ENCODE data around the gene ANGEL2. TPM values are rescaled to one million over a fixed set of nuclear protein-coding genes. Genes with fewer than 3 reads are reported as not detected.

Gene ANGEL2
- total and polyA plus RNA-seq, 2 experiments from 2014 or later, result 15.2 to 49.6 TPM

DNA sequence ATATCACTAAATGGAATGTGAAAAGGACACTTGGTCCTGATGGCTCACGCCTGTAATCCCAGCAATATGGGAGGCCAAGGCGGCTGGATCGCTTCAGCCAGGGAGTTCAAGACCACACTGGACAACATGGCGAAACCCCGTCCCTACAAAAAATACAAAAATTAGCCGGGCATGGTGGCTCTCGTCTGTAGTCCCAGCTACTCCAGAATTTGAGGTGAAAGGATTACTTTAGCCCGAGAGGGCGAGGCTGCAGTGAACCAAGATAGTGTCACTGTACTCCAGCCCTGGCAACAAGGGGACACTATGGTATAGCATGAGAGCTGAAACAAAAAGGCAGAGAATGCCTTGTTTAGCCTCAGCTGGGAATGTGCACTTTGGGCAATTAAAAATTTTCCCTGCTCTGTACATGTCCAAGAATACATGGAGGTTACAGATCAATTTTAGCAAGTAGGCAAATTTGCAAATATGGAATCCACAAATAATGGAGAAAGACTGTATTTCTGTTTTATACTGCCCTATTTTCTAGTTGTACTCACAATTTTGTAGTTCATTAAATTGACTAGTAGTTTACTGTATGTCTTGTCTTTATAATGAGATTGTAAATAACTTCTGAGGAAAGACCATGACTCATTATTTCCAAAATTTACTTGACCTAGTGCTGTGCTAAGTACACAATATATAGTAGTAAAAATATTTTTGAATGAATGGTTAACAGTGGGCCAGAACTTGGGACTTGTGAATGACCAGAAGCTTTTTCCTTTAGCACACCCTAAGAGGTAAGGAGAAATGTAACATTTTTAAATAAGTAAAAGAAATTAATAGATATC is 2.0 kb upstream of the ANGEL2 start:
- TF ChIP-seq, protein P1, sequence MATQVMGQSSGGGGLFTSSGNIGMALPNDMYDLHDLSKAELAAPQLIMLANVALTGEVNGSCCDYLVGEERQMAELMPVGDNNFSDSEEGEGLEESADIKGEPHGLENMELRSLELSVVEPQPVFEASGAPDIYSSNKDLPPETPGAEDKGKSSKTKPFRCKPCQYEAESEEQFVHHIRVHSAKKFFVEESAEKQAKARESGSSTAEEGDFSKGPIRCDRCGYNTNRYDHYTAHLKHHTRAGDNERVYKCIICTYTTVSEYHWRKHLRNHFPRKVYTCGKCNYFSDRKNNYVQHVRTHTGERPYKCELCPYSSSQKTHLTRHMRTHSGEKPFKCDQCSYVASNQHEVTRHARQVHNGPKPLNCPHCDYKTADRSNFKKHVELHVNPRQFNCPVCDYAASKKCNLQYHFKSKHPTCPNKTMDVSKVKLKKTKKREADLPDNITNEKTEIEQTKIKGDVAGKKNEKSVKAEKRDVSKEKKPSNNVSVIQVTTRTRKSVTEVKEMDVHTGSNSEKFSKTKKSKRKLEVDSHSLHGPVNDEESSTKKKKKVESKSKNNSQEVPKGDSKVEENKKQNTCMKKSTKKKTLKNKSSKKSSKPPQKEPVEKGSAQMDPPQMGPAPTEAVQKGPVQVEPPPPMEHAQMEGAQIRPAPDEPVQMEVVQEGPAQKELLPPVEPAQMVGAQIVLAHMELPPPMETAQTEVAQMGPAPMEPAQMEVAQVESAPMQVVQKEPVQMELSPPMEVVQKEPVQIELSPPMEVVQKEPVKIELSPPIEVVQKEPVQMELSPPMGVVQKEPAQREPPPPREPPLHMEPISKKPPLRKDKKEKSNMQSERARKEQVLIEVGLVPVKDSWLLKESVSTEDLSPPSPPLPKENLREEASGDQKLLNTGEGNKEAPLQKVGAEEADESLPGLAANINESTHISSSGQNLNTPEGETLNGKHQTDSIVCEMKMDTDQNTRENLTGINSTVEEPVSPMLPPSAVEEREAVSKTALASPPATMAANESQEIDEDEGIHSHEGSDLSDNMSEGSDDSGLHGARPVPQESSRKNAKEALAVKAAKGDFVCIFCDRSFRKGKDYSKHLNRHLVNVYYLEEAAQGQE (IDR thresholded peaks at IDR 0.05; ENCODE audit: unreplicated experiment), result no peak
- TF ChIP-seq STAT1 (IDR thresholded peaks at IDR 0.05; ENCODE audit: unreplicated experiment), result no peak
- no peak for TF ChIP-seq POLR2AphosphoS5 (IDR thresholded peaks at IDR 0.05; ENCODE audit: low read depth)
- TF ChIP-seq EZH2phosphoT487 (IDR thresholded peaks at IDR 0.05; ENCODE audit: unreplicated experiment), result no peak
- no peak overlapping the region for H3K27ac ChIP-seq (ENCODE audit: low read depth)
- H3K4me3 Mint-ChIP-seq, result no peak overlapping the region
- no peaks in the 10 kb centered on the region for H3K36me3 Mint-ChIP-seq (ENCODE audit: low read depth)
- no peaks in the 10 kb centered on the region; the same call in 1 of the 2 replicates for H3F3A ChIP-seq (replicated peaks; ENCODE audit: low read depth)
- H3K9me3 Mint-ChIP-seq, result no peaks in the 10 kb centered on the region
- H3K9me2 ChIP-seq (ENCODE audit: insufficient read depth), result 0 out of 2 replicates have a peak, but pooled peaks cover 7% of the 10 kb centered on the region
- no peak overlapping the region for H3K4me2 ChIP-seq
- H2AFZ ChIP-seq, result peak overlapping the region; percentile 63
- H3K36me3 ChIP-seq (ENCODE audit: insufficient read depth), result no peaks in the 10 kb centered on the region
- H3K27me3 ChIP-seq (ENCODE audit: insufficient read depth), result no peaks in the 10 kb centered on the region
- peaks cover 11% of the 10 kb centered on the region; the same call in 2 of the 3 replicates for H3K4me1 Mint-ChIP-seq
- H3K27me3 Mint-ChIP-seq (ENCODE audit: insufficient read depth, low read depth, poor library complexity), result no peaks in the 10 kb centered on the region
- no peak for ATAC-seq
- H3K27ac Mint-ChIP-seq, result no peak overlapping the region
- H3K79me2 ChIP-seq (replicated peaks; ENCODE audit: insufficient read depth), result peaks cover 24% of the 10 kb centered on the region
- H4K20me1 ChIP-seq (replicated peaks; ENCODE audit: insufficient read depth), result no peaks in the 10 kb centered on the region
- no peak for DNase-seq (ENCODE audit: low spot score)
- H3K4me1 ChIP-seq (ENCODE audit: insufficient read depth), result peaks cover 15% of the 10 kb centered on the region
- no peak overlapping the region for H3K4me3 ChIP-seq

DNA sequence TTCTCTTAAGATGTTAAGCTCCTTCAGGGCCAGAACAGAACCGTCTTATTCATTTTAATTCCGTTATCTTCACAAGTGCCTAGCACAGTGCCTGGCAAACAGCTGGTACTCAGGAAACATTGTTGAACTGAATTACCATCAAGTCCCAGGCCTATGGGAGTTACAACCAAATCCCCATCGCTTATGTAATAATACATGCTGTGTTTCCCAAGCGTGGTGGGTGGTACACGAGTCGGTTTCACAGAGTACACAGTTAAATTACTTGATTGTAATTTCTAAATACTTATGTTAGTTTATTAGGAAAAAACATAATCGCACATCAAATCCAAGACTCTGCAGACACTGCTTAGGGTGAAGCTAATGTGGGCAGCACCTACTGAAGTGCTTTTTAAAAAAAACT is 1.0 kb downstream of the ANGEL2 start:
- peak overlapping the region; percentile 95 for H3K4me3 Mint-ChIP-seq
- H3K9me3 Mint-ChIP-seq, result no peaks in the 10 kb centered on the region
- no peaks in the 10 kb centered on the region for H3K27me3 Mint-ChIP-seq (ENCODE audit: insufficient read depth, low read depth, poor library complexity)
- Histone ChIP-seq H3K9me2 (ENCODE audit: insufficient read depth) (no peaks in the 10 kb centered on the region), H4K20me1 (replicated peaks; ENCODE audit: insufficient read depth) (no peaks in the 10 kb centered on the region), H3K4me3 (peak overlapping the region; percentile 78), H3K79me2 (replicated peaks; ENCODE audit: insufficient read depth) (peaks cover 47% of the 10 kb centered on the region), H3K27me3 (ENCODE audit: insufficient read depth) (no peaks in the 10 kb centered on the region), H2AFZ (peak overlapping the region; percentile 90; the same call in 1 of the 2 replicates), H3K27ac (ENCODE audit: low read depth) (peak overlapping the region; percentile 93), H3K36me3 (ENCODE audit: insufficient read depth) (no peaks in the 10 kb centered on the region), H3F3A (replicated peaks; ENCODE audit: low read depth) (no peaks in the 10 kb centered on the region; the same call in 1 of the 2 replicates), H3K4me2 (peak overlapping the region; percentile 83), H3K4me1 (ENCODE audit: insufficient read depth) (peaks cover 15% of the 10 kb centered on the region)
- DNase-seq (ENCODE audit: low spot score) (peak; percentile 24), ATAC-seq (no peak)
- H3K27ac Mint-ChIP-seq, result peak overlapping the region; percentile 98
- H3K4me1 Mint-ChIP-seq, result peaks cover 11% of the 10 kb centered on the region; the same call in 2 of the 3 replicates
- peaks cover 18% of the 10 kb centered on the region for H3K36me3 Mint-ChIP-seq (ENCODE audit: low read depth)
- no peak for TF ChIP-seq ZNF331 (CRISPR knock-in tag; IDR thresholded peaks at IDR 0.05; ENCODE audit: low read depth)
- no peak for TF ChIP-seq EZH2phosphoT487 (IDR thresholded peaks at IDR 0.05; ENCODE audit: unreplicated experiment)
- TF ChIP-seq, protein P1 (IDR thresholded peaks at IDR 0.05; ENCODE audit: unreplicated experiment), result no peak
- TF ChIP-seq STAT1 (IDR thresholded peaks at IDR 0.05; ENCODE audit: unreplicated experiment), result no peak
- TF ChIP-seq JUNB (IDR thresholded peaks at IDR 0.05; ENCODE audit: unreplicated experiment), result no peak
- TF ChIP-seq POLR2AphosphoS5 (IDR thresholded peaks at IDR 0.05; ENCODE audit: low read depth), result no peak
- no peak for TF ChIP-seq EZH2 (IDR thresholded peaks at IDR 0.05; ENCODE audit: low read depth, unreplicated experiment)
- TF ChIP-seq NANOG (IDR thresholded peaks at IDR 0.05; ENCODE audit: borderline replicate concordance), result no peak
- TF ChIP-seq CREB1 (CRISPR knock-in tag; IDR thresholded peaks at IDR 0.05; ENCODE audit: low read depth), result no peak
